IMR-90 (cell line): ENCODE data around the gene MICB. TPM values are rescaled to one million over a fixed set of nuclear protein-coding genes. Genes with fewer than 3 reads are reported as not detected.

Source experiments
- ATAC-seq: fragments of 200-7000 bp; cut with Tn5 transposase; 2 replicates; pipeline ENCODE4 v1.9.1; 2020; ENCODE audit warnings: low read depth, mild to moderate bottlenecking, moderate library complexity
- BruUV-seq: library from RNA; stranded (reverse); fragments of 400-500 nt; replicated peaks from 2 replicates; lab custom pipeline; 2021; lab: Mats Ljungman, UMichigan
- CTCF ChIA-PET: fragments of 300-600 bp; formaldehyde crosslinking; extraction: SDS; loops from one replicate; lab custom pipeline; 2021; ENCODE audit warnings: antibody characterized with exemption; lab: Yijun Ruan, JAX
- POLR2A ChIA-PET: fragments of 300-600 bp; sonication (Branson Sonifier 250); formaldehyde crosslinking; loops from one replicate; lab custom pipeline; 2022; ENCODE audit warnings: antibody characterized with exemption; ENCODE audit not compliant: unreplicated experiment; lab: Charles Lee
- DNase-seq: peaks from one replicate; pipeline ENCODE4 v3.0.0; 2013
- H2AFZ ChIP-seq: replicated peaks from 2 replicates; pipeline ENCODE3; 2013; ENCODE audit warnings: low read length, mild to moderate bottlenecking; ENCODE audit not compliant: poor library complexity
- H2AK5ac ChIP-seq: 2 replicates; pipeline ENCODE4 v1.6.1; 2013; ENCODE audit warnings: low read depth, low read length, inconsistent platforms
- H2AK9ac ChIP-seq: replicated peaks from 2 replicates; pipeline ENCODE3; 2013; ENCODE audit warnings: mild to moderate bottlenecking, low read depth, low read length, moderate library complexity; ENCODE audit not compliant: poor library complexity
- H2BK120ac ChIP-seq: 2 replicates; pipeline ENCODE4 v1.6.1; 2013; ENCODE audit warnings: low read depth, low read length, inconsistent platforms
- H2BK15ac ChIP-seq: 3 replicates; pipeline ENCODE4 v1.6.1; 2013; ENCODE audit warnings: low read depth, low read length, inconsistent platforms
- H2BK20ac ChIP-seq: 2 replicates; pipeline ENCODE4 v1.6.1; 2013; ENCODE audit warnings: low read depth, mild to moderate bottlenecking, inconsistent platforms, low read length, moderate library complexity
- H2BK5ac ChIP-seq: 2 replicates; pipeline ENCODE4 v1.6.1; 2013; ENCODE audit warnings: mild to moderate bottlenecking, low read depth, low read length, inconsistent platforms; ENCODE audit not compliant: poor library complexity, severe bottlenecking
- H3K14ac ChIP-seq: replicated peaks from 2 replicates; pipeline ENCODE4 v1.6.1; 2013; ENCODE audit warnings: low read depth, low read length, inconsistent platforms
- H3K18ac ChIP-seq: 2 replicates; pipeline ENCODE4 v1.6.1; 2013; ENCODE audit warnings: low read depth, low read length, control low read depth
- H3K23ac ChIP-seq: 2 replicates; pipeline ENCODE4 v1.6.1; 2013; ENCODE audit warnings: low read depth, low read length, inconsistent platforms
- H3K27ac ChIP-seq: 2 replicates; pipeline ENCODE4 v1.5.1; 2013; ENCODE audit warnings: mild to moderate bottlenecking, control low read depth, low read length; ENCODE audit not compliant: insufficient read depth
- H3K27me3 ChIP-seq: 2 replicates; pipeline ENCODE4 v1.6.1; 2013; ENCODE audit warnings: low read length; ENCODE audit not compliant: control insufficient read depth, insufficient read depth
- H3K36me3 ChIP-seq: 2 replicates; pipeline ENCODE4 v1.6.1; 2013; ENCODE audit warnings: low read length, mixed read lengths; ENCODE audit not compliant: control insufficient read depth, insufficient read depth
- H3K4ac ChIP-seq: 2 replicates; pipeline ENCODE4 v1.6.1; 2013; ENCODE audit warnings: low read depth, low read length, inconsistent platforms
- H3K4me1 ChIP-seq: 2 replicates; pipeline ENCODE4 v1.6.1; 2013; ENCODE audit warnings: low read length, mixed read lengths; ENCODE audit not compliant: control insufficient read depth, insufficient read depth
- H3K4me2 ChIP-seq: 2 replicates; pipeline ENCODE4 v1.6.1; 2013; ENCODE audit warnings: low read depth, mild to moderate bottlenecking, control low read depth, low read length, moderate library complexity
- H3K4me3 ChIP-seq: 2 replicates; pipeline ENCODE4 v1.5.1; 2013; ENCODE audit warnings: low read depth, mild to moderate bottlenecking, control low read depth, low read length, moderate library complexity; ENCODE audit not compliant: insufficient read depth
- H3K56ac ChIP-seq: 2 replicates; pipeline ENCODE4 v1.6.1; 2013; ENCODE audit warnings: low read length, inconsistent platforms; ENCODE audit not compliant: insufficient read depth; ENCODE audit errors: extremely low read depth
- H3K79me1 ChIP-seq, 2 experiments: 2 replicates each; pipeline ENCODE4 v1.6.1; 2013; ENCODE audit warnings: low read length in 2 of 2, inconsistent platforms in 1 of 2, low read depth in 1 of 2
- H3K9ac ChIP-seq: 2 replicates; pipeline ENCODE4 v1.6.1; 2013; ENCODE audit warnings: low read depth, low read length, control low read depth
- H3K9me1 ChIP-seq: 2 replicates; pipeline ENCODE4 v1.6.1; 2013; ENCODE audit warnings: low read length, inconsistent platforms; ENCODE audit not compliant: insufficient read depth
- H3K9me3 ChIP-seq: 2 replicates; pipeline ENCODE4 v1.6.1; 2013; ENCODE audit warnings: low read length; ENCODE audit not compliant: control insufficient read depth, insufficient read depth
- H4K20me1 ChIP-seq: 2 replicates; pipeline ENCODE4 v1.6.1; 2013; ENCODE audit warnings: low read length, inconsistent platforms; ENCODE audit not compliant: insufficient read depth
- H4K5ac ChIP-seq: 2 replicates; pipeline ENCODE4 v1.6.1; 2013; ENCODE audit warnings: mild to moderate bottlenecking, low read depth, low read length, control low read depth
- H4K8ac ChIP-seq, 2 experiments: 2 replicates each; pipeline ENCODE4 v1.6.1; 2013; ENCODE audit warnings: low read depth in 2 of 2, low read length in 2 of 2, control low read depth in 1 of 2, inconsistent platforms in 1 of 2
- H4K91ac ChIP-seq: 2 replicates; pipeline ENCODE4 v1.6.1; 2013; ENCODE audit warnings: low read depth, low read length, inconsistent platforms; ENCODE audit not compliant: insufficient read depth
- CEBPB ChIP-seq: IDR thresholded peaks from 2 replicates; pipeline ENCODE4 v1.6.1; 2012; ENCODE audit warnings: low read depth, low read length, improper control_type of control experiment
- CHD1 ChIP-seq: IDR thresholded peaks from 2 replicates; pipeline ENCODE4 v1.6.1; 2012; ENCODE audit warnings: low read depth, low read length, improper control_type of control experiment
- FOS ChIP-seq: fragments of 150-350 bp; IDR thresholded peaks from 2 replicates; pipeline ENCODE4 v1.6.1; 2016; ENCODE audit warnings: low read depth, low read length
- MAFK ChIP-seq: IDR thresholded peaks from 2 replicates; pipeline ENCODE4 v1.6.1; 2012; ENCODE audit warnings: low read depth, low read length, improper control_type of control experiment
- MAZ ChIP-seq: IDR thresholded peaks from 2 replicates; pipeline ENCODE4 v1.6.1; 2012; ENCODE audit warnings: low read depth, mild to moderate bottlenecking, low read length, improper control_type of control experiment, moderate library complexity, borderline replicate concordance
- MXI1 ChIP-seq: IDR thresholded peaks from 2 replicates; pipeline ENCODE4 v1.6.1; 2012; ENCODE audit warnings: low read depth, mild to moderate bottlenecking, low read length, moderate library complexity, borderline replicate concordance
- NFE2L2 ChIP-seq: fragments of 150-350 bp; IDR thresholded peaks from 2 replicates; pipeline ENCODE4 v1.6.1; 2016; ENCODE audit warnings: low read depth, mild to moderate bottlenecking, low read length
- POLR2A ChIP-seq: IDR thresholded peaks from 2 replicates; pipeline ENCODE4 v1.6.1; 2012; ENCODE audit warnings: mild to moderate bottlenecking, low read depth, low read length
- RCOR1 ChIP-seq: IDR thresholded peaks from 2 replicates; pipeline ENCODE4 v1.6.1; 2012; ENCODE audit warnings: mild to moderate bottlenecking, low read length, improper control_type of control experiment; ENCODE audit not compliant: insufficient replicate concordance
- USF2 ChIP-seq: fragments of 150-350 bp; IDR thresholded peaks from 2 replicates; pipeline ENCODE4 v1.6.1; 2017; ENCODE audit warnings: mild to moderate bottlenecking, antibody characterized with exemption, low read length, low read depth
- WGBS, 2 experiments: methylation state at CpG; one replicate each; pipeline versions ENCODE4 v1.1.5 to v1.1.7; 2013; ENCODE audit warnings: missing lambda C conversion rate in 2 of 2; ENCODE audit not compliant: insufficient read length in 1 of 2; ENCODE audit errors: extremely low coverage in 2 of 2; 5-methylcytosine and 5-hydroxymethylcytosine counted together
- dilution Hi-C: fragments of 300-500 bp; cut with HindIII; formaldehyde crosslinking; loops from one replicate; pipeline ENCODE4 v1.14.3; 2018; ENCODE audit warnings: low sequenced_read_pairs; ENCODE audit not compliant: unreplicated experiment
- in situ Hi-C: fragments of 300-500 bp; cut with MboI; formaldehyde crosslinking; loops from 3 replicates; pipeline ENCODE4 v1.14.3; 2019; ENCODE audit warnings: low sequenced_read_pairs, inconsistent platforms, mixed read lengths
- intact Hi-C: fragments of 100-400 bp; cut with micrococcal nuclease; formaldehyde crosslinking; loops from 2 replicates; pipeline ENCODE4 v1.10.0; 2022
- polyA plus RNA-seq, 3 experiments: library from polyadenylated mRNA; depleted of rRNA; stranded (reverse); fragments of >200 nt; gene quantifications; 2 replicates each; pipeline ENCODE4 v1.2.3, GENCODE V29; 2012; ENCODE audit warnings: low replicate concordance in 1 of 3
- total RNA-seq: library from RNA; depleted of rRNA; stranded (reverse); fragments of >200 nt; gene quantifications from 2 replicates; pipeline ENCODE4 v1.2.3, GENCODE V29; 2012
- TF ChIP-seq, protein P1 (sequence below): fragments of 150-350 bp; IDR thresholded peaks from 2 replicates; pipeline ENCODE4 v1.6.1; 2016; ENCODE audit warnings: low read depth, mild to moderate bottlenecking, low read length, moderate library complexity, borderline replicate concordance
- TF ChIP-seq, protein P2 (sequence below): conservative IDR thresholded peaks from 2 replicates; pipeline ENCODE4 v1.5.1; 2012; ENCODE audit warnings: mild to moderate bottlenecking, low read depth, low read length, improper control_type of control experiment

Gene MICB
- total and polyA plus RNA-seq, 2 of the 4 experiments (the other 2 are of a cell fraction), result 9.6 to 11.1 TPM

DNA sequence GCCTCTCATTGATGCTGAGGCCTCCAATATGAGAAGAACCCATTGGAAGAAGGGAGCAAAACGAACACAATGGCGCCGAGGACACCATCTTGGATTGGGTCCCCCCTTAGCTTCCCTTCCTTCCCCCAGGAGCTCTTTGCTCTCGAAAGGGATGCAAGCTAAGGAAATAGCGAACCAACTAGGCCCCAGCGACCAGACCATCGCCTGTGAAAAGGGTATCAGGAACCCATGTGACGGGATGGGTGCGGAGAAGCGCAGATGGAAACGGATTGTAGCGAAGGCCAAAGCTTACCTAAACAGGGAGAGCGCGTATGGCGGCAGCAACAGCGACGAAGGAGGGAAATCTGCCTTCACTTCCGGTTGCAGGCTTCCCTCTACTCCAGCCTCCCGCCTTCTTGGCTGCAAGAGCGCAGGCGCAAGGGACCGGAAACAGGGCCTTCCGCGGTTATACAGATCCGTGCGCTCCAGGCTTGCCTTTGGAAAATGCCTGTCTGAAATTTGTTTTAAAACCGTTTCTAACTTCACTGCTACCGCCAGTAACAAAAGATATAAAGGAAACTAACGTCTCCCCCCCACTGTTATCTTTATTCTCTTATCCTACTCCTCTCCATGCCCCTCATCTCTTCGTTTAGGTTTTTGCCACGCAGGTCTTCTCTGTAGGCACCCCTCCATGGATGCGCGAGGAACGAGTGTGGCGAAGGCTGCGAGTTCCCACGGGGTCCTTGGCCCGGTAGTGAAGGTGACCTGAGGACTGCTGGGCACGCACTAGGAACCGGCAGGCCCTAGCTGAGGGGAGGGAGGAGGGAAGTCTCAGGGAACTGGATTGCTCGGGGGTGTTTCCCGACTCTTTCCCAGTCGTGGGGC, 43.9 kb downstream of the MICB start, which contains the start of gene DDX39B:
Gene DDX39B (minus strand): TSS at position 346 of the 864 bp plus-strand sequence. CDS start 1,471 bp downstream, outside the sequence.
- BruUV-seq, result no TSS peak
- TF ChIP-seq, protein P1, sequence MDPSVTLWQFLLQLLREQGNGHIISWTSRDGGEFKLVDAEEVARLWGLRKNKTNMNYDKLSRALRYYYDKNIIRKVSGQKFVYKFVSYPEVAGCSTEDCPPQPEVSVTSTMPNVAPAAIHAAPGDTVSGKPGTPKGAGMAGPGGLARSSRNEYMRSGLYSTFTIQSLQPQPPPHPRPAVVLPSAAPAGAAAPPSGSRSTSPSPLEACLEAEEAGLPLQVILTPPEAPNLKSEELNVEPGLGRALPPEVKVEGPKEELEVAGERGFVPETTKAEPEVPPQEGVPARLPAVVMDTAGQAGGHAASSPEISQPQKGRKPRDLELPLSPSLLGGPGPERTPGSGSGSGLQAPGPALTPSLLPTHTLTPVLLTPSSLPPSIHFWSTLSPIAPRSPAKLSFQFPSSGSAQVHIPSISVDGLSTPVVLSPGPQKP, result no peak
- peak; percentile 77 for TF ChIP-seq MXI1
- TF ChIP-seq RCOR1, result peak; percentile 52
- no peak for TF ChIP-seq CHD1
- peak; percentile 54 for TF ChIP-seq MAZ
- TF ChIP-seq MAFK, result no peak
- TF ChIP-seq NFE2L2, result no peak
- no peak for TF ChIP-seq FOS
- TF ChIP-seq CEBPB, result no peak
- peak; percentile 98 for TF ChIP-seq POLR2A
- no peak for TF ChIP-seq USF2
- TF ChIP-seq, protein P2, sequence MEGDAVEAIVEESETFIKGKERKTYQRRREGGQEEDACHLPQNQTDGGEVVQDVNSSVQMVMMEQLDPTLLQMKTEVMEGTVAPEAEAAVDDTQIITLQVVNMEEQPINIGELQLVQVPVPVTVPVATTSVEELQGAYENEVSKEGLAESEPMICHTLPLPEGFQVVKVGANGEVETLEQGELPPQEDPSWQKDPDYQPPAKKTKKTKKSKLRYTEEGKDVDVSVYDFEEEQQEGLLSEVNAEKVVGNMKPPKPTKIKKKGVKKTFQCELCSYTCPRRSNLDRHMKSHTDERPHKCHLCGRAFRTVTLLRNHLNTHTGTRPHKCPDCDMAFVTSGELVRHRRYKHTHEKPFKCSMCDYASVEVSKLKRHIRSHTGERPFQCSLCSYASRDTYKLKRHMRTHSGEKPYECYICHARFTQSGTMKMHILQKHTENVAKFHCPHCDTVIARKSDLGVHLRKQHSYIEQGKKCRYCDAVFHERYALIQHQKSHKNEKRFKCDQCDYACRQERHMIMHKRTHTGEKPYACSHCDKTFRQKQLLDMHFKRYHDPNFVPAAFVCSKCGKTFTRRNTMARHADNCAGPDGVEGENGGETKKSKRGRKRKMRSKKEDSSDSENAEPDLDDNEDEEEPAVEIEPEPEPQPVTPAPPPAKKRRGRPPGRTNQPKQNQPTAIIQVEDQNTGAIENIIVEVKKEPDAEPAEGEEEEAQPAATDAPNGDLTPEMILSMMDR, result no peak

More for the DNA sequence above, 43.9 kb downstream of the MICB start, which contains the start of gene DDX39B:
- in situ Hi-C loops, result loop anchor here (5.0 to 10.0 kb wide), 2 partner anchors 50 to 293 kb away; no protein-coding TSS in a partner anchor
- Histone ChIP-seq H3K9me3 (no peaks in the 10 kb centered on the region), H3K79me1 (peaks cover 10 to 54% of the 10 kb centered on the region in 2 experiments), H3K23ac (peak within 1 kb of the TSS; percentile 99), H4K91ac (peak within 1 kb of the TSS; percentile 99), H3K9me1 (0 out of 2 replicates have a peak, but pooled peaks cover 6% of the 10 kb centered on the region), H3K14ac (peak within 1 kb of the TSS; percentile 100), H3K4me2 (peak within 1 kb of the TSS; percentile 85), H3K18ac (peak within 1 kb of the TSS; percentile 69), H2AK5ac (peak within 1 kb of the TSS; percentile 99), H4K8ac (peak within 1 kb of the TSS; percentile 87 to 99), H2BK5ac (peak within 1 kb of the TSS; percentile 99), H3K4me1 (peaks cover 10% of the 10 kb centered on the region), H4K5ac (peak within 1 kb of the TSS; percentile 87), H3K4ac (peak within 1 kb of the TSS; percentile 96), H3K36me3 (peaks cover 26% of the 10 kb centered on the region), H3K27me3 (no peaks in the 10 kb centered on the region), H3K9ac (peak within 1 kb of the TSS; percentile 99), H2BK20ac (peak within 1 kb of the TSS; percentile 77; the same call in 1 of the 2 replicates), H3K4me3 (peak within 1 kb of the TSS; percentile 72), H2BK15ac (peak within 1 kb of the TSS; percentile 67; the same call in 1 of the 3 replicates), H3K56ac (peak within 1 kb of the TSS; percentile 99), H2AK9ac (peak within 1 kb of the TSS; percentile 98), H2BK120ac (peak within 1 kb of the TSS; percentile 85), H2AFZ (peak within 1 kb of the TSS; percentile 93), H4K20me1 (peaks cover 49% of the 10 kb centered on the region), H3K27ac (peak within 1 kb of the TSS; percentile 83)
- intact Hi-C loops, result loop anchor here (1.0 kb wide), 2 partner anchors 49 to 143 kb away; no protein-coding TSS in a partner anchor
- DNase-seq, result peak; percentile 98
- 0% methylated on average over 12 of the region's 43 CpGs; no CpG with 5 or more reads in 1 of the 2 experiments for WGBS, 2 experiments
- dilution Hi-C loops, result no loop called here
- POLR2A ChIA-PET, result interaction anchor here (0.5 to 1.0 kb wide), 5 partner anchors 46 to 1427 kb away, joined by 3 to 8 read pairs (median 4); no protein-coding TSS in a partner anchor
- peak; percentile 83 for ATAC-seq
- CTCF ChIA-PET, result interaction anchor here (0.6 to 1.5 kb wide), 4 partner anchors 9 to 57 kb away, joined by 3 to 6 read pairs (median 3); no protein-coding TSS in a partner anchor
